GM12872 (cell line): Measurements from ENCODE around the gene FBLN1.

Source experiments
- TF ChIP-seq, protein P1 (sequence below): IDR thresholded peaks from 3 replicates; pipeline ENCODE4 v1.5.1; 2011; ENCODE audit warnings: low read depth, mild to moderate bottlenecking, low read length, moderate library complexity; ENCODE audit not compliant: insufficient read depth

The FBLN1 gene

DNA sequence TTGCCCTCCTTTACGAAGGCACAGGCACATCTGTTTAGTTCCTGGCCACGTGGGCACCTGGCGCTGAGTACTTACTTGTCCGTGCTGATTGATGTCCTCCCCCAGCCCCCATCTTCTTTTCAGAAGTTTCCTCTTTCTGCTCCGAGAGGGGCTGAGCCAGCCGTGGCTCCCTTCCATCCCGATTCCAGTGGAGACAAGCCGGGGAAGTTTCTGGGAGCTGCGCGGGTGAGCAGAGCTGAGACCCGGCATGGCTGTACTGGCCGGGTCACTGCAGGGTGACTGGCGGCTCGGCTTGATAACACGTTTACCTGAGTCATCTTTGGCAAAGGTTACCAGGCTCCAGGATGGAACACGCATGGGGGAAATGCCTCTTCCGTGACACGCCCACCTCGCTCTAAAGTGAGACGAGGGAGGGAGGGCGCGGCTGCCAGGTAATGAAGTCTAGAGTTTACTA is 123.5 kb downstream of the FBLN1 start:
- TF ChIP-seq, protein P1, sequence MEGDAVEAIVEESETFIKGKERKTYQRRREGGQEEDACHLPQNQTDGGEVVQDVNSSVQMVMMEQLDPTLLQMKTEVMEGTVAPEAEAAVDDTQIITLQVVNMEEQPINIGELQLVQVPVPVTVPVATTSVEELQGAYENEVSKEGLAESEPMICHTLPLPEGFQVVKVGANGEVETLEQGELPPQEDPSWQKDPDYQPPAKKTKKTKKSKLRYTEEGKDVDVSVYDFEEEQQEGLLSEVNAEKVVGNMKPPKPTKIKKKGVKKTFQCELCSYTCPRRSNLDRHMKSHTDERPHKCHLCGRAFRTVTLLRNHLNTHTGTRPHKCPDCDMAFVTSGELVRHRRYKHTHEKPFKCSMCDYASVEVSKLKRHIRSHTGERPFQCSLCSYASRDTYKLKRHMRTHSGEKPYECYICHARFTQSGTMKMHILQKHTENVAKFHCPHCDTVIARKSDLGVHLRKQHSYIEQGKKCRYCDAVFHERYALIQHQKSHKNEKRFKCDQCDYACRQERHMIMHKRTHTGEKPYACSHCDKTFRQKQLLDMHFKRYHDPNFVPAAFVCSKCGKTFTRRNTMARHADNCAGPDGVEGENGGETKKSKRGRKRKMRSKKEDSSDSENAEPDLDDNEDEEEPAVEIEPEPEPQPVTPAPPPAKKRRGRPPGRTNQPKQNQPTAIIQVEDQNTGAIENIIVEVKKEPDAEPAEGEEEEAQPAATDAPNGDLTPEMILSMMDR, result no peak

DNA sequence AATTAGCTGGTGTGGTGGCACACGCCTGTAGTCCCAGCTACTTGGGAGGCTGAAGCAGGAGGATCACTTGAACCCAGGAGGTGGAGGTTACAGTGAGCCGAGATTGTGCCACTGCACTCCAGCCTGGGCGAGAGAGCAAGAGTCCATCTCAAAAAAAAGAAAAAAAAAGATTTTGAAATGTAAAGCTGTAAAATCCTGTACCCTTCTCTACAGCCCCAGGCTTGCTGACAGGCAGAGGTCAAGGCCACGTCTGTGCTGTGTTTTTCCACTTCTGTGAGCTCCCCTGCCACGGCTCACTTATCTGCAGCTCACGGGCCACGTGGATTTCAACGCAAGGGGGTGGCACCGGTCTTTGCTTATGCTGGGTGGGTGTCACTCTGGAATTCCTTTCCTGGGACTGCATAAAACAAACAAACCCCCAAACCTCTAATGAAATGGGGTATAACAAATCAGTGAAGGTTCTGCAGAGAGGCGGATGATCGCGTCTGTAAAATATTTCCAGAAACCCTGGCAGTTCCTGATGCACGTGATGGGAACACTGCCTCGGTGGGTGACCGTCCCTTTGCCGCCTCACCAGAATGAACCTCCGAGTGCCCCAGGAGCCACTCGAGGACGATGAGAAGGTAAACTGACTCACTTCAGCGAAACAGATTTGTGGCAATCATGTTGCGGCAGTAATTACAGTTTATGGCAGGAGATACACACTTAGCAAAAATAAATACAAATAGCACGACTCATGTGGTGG is 125.0 kb downstream of the FBLN1 start:
- TF ChIP-seq, protein P1, result no peak

DNA sequence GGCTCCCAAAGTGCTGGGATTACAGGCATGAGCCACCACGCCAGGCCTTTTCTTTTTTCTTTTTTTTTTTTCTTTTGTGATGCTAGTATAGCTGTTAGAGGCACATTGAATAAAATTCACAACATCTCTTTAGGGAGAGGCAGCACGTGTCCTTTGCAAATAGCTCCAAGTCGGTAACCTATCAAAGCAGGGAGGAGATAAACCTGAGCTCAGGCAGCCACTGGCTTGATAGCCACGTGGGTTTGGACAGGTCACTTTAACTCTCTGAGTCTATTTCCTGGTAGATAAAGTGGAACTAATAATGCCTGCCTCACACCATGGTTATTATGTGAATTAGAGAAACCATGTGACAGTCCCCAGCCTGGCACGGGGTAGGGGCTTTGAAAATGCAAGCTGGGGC is 125.8 kb downstream of the FBLN1 start:
- TF ChIP-seq, protein P1, result no peak

DNA sequence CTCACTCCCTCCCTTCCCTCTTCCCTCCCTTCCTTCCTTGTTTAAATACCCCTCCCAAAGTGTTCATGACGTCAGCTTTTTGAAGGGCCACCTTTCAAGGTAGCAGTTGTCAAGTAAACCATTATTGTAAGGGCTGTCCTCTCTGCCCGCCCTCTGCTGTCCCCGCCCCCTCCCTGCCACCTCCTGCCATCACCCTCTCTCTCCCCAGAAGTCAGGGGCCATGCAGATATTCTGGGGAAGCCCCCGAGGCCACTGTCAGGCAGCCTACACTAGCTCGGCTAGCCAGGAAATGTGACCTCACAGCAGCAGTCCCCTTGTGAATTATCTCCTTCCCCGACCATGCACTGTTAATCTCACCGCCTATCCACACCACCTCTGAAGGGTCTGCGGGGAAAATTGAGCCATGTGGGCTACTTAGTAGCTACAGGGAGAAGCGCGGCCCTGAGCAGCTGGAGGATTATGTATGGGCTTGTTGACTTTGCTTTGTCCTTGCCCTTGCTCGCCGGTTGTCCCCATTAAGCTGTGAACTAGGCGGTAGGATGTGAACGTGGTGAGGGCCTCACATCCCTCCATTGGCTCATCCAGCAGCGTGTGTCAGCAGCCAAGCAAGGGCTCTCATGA is 126.9 kb downstream of the FBLN1 start:
- TF ChIP-seq, protein P1, result no peak

DNA sequence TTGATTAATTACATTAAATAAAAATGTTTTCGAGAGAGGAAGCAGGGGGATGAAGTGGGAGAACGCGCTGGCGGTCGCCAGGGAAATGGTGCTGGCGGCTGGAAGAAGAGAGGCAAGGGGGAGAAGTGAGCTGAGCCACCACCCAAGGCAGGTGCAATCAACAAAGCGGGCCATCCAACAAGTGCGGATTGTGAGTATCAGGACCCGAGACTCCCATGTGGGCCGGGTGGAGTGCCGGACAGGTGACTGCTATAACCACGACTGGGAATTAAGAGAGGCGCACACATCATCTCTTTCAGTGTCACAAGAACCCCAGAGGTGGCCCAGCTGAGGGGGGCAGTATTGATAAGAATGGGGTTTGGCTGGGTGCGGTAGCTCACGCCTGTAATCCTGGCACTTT is 127.8 kb downstream of the FBLN1 start:
- TF ChIP-seq, protein P1, result no peak

DNA sequence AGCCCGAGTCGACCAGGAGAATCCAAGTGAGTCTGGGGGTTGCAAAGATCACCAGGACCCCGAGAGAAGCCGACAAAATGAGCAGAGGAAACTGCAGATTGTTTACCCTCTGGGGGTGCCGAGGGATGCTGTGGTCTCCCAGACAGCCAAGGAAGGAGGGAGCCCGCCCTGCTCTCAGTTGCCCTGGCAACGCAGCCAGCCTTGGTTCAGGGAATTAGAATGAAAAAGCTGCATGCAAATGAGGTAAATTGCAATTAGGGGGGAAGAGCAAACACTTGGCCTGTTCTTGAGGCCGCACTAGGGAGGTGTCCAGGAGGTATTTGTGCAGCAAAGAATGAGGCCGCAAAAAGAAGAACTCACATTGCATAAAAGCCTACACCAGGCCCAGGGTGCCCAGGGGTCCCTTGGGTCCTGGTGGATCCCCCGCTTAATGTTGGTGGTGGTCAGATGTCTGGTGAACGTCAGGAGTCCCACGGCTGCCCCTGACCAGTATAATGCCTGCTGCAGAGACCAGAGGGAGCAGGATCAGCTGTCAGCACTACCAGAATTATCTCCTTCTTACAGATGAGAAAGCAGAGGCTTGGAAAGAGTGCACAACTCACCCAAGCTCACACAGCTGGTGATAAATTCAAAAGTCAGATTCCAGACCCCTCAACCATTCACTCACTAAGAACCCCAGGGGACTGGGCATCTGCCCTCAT is 128.6 kb downstream of the FBLN1 start:
- TF ChIP-seq, protein P1, result no peak

DNA sequence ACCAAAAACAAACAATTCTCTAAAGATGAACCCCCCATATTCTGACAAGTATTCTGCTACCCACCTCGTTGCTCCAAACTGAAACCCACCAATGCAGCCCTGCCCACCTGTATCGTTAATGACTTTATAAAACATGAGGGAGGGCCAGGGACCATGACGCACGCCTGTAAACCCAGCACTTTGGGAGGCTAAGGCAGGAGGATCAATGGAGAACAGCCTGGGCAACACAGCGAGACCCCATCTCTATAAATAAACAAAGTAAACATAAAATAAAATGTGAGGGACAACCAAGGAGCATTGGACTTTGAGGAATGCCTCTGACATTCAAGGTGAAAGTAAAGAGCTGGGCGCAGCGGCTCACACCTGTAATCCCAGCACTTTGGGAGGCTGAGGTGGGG is 129.2 kb downstream of the FBLN1 start:
- TF ChIP-seq, protein P1, result no peak
